ENCODE data around the gene PCDH20.

- TF ChIP-seq CTCF (IDR thresholded peaks at IDR 0.05; ENCODE audit: insufficient read depth, low read depth, low read length) = no peak
- TF ChIP-seq EZH2 (IDR thresholded peaks at IDR 0.05; ENCODE audit: insufficient read depth, low read length) = no peak
These were observed 53.1 kb downstream of the PCDH20 start for GRCh38 chr13:61362522-61362921.
